GM19468 (cell line): Measurements from ENCODE around the gene TSPAN31.

Experiments used
- ATAC-seq: cut with Tn5 transposase; IDR thresholded peaks from one replicate; pipeline ENCODE4 v1.9.1; 2021; ENCODE audit warnings: mild to moderate bottlenecking, moderate library complexity, moderate number of reproducible peaks; ENCODE audit not compliant: unreplicated experiment; ENCODE audit errors: extremely low read depth

The TSPAN31 gene

DNA sequence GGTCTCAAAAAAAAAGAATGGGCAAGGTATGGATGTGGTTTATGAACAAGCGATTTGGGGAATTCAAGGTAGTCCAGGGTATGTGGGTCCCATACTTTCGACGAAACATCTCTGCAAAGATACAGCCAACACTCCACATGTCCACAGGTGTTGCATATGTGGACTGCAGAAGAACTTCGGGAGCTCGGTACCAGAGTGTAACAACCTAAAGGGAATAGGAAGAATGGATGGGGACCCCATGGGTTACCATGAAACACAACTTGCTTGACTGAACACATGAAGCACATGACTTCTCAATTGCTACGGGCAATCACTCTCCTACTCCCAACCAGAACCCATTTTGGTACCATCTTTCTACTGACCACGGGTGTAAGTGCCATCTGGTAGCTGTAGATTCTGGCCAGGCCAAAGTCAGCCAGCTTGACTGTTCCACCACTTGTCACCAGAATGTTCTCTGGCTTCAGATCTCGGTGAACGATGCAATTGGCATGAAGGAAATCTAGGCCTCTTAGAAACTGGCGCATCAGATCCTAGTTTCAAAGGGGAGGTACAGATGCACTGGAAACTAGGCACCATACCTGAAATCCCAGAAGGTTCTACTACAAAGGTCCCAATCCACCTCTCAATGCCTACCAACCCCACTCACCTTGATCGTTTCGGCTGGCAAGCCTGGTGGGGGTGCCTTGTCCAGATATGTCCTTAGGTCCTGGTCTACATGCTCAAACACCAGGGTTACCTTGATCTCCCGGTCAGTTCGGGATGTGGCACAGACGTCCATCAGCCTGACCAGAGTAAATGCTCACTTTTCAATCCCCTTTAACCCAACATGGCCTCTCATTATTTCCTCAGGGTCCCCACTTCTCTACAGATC lies 6.0 kb downstream of the TSPAN31 start:
- no peak for ATAC-seq

DNA sequence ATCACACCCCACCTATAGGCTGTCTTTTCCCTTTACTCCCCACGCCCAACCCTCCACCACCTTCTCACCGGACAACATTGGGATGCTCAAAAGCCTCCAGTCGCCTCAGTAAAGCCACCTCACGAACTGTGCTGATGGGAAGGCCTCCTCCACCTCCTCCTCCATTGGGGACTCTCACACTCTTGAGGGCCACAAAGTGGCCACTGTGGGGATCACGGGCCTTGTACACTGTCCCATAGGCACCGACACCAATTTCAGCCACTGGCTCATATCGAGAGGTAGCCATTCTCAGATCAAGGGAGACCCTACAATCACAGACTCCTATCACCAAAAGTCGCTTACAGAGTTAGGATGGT lies 6.6 kb downstream of the TSPAN31 start:
- ATAC-seq: no peak

DNA sequence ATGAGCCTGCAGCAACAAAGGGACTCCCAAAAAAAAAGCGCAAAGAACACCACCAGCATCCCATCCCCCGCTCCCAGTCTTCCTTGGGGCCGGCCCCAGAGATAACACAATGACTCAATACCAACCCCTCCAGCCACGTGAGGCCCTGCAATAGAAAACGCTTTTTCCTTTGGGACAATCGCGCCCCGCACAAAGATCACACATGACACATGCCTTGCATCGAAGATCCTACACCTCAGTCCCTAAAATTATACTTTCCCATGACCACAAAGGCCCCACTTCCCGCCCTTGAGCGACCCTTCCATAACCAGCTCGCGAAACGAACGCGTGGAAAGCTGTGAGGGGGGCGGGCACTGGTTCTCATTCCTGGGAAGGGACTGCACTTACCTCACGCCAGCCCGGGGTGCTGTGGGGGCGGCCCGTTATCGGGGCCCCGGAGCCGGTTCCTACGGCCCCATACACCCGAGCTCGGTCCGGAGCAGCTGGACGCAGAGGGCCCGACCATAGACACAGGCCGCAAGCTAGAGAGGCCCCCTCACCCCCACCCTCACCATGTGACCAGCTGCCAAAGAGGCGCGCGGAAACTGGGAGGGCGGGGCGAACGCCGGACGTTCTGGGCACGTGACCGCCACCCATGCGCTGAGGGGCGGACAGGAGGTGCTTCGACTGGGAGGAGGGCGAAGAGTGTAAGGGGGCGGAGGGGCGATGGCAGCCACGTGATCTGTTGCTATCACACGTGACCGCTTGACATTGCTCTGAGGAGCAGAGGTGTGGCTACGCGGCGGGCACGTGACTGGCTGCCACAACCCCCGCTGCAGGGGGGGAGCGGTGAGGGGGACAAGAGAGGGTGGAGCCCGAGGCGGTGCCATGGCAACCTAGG lies 7.2 kb downstream of the TSPAN31 start, which contains the start of gene CDK4:
Gene CDK4 (minus strand): TSS at position 523 of the 880 bp plus-strand sequence. CDS start 593 bp downstream, outside the sequence.
- peak; percentile 61 for ATAC-seq

DNA sequence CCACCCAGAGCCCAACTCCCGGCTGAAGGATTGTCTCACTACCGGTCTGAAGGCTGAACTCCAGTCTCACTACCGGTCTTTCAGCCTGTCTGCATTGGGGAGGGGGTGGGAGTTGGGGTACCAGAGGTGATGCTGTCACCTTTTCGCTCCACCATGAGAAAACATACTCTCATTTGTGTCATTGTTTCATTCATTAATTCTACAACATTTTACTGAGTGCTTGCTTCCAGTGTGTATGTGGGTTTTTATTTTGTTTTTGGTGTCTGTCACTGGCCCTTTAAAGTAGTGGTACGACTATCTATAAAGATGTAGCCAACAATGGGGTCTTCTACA lies 7.8 kb downstream of the TSPAN31 start:
- no peak for ATAC-seq

DNA sequence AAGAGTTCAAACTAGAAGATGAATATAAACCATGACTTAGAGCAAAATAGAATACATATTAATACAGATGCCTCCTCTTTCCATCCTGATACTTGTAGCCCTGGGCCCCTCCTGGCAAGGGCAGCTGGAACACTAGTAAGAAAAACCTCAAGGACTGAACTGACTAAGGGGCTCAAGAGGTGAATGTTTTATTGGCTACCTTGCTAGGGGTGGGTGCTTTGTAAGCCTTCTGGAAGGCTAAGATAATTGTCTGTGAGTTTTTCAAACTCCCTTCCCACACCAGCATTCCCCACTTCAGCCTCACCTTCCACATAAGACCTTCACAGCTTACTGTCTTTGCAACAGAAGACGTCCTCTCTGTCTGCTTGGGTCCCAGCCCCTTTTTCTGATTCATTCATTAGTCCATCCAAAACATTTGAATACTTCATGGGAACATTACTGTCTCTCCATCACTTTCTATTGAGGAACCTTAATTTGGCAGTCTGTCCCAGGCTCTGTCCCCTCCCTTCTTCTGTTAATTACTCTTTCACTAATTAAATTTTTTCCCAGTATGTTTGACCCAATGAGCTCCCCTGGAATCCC lies 9.0 kb downstream of the TSPAN31 start:
- no peak for ATAC-seq

DNA sequence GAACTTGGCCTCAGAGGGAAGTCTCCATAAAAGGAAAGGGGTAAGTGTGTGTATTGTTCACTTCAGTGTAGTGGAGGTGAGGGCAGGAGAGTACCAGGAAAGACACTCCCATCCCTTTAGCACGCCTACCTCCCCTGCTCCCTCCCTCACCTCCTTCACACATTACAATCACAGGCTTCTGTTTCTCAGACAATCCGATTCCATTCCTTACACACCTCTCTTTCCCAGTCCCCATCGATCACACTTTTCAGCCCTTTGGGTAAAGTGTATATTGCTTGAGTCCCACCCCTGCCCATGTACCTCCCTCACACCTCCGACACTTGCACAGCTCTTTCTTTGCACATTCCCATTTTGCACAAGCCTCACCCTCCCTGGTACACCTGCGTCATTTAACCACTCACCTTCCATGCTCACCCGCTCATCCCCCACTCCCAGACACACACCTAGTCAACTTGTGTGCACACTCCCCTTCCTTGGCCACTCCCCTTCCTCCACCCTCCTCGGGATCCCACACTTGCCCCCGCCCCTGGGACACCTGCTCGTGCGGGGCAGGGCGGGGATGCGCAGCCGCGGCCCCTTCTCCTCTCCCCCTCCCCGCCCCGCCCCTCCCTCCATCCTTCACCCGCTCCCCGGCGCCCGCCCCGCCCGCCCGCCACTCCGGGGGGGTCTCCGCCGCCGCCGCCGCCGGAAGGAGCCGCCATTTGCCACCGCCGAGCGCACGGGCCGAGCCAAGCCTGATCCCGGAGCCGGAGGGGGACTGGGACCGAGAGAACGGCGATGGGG lies 9.8 kb downstream of the TSPAN31 start, which contains the start of gene MARCHF9:
Gene MARCHF9 (plus strand): TSS at position 693 of the 783 bp plus-strand sequence. CDS start 426 bp downstream, outside the sequence.
- ATAC-seq: no peak

DNA sequence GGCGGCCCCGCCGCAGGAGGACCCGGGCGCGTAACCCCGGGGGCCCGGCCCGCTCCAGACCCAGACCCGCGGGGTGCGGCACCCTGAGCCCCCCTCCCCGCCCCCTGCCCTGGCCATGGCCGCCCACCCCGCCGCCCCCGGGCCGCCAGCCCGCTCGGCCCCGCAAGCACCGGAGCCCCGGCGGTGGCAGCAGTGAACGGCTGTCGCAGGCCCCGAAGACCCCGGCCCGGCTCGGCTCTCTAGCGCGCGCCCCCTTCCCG lies 10.3 kb downstream of the TSPAN31 start:
- no peak for ATAC-seq

DNA sequence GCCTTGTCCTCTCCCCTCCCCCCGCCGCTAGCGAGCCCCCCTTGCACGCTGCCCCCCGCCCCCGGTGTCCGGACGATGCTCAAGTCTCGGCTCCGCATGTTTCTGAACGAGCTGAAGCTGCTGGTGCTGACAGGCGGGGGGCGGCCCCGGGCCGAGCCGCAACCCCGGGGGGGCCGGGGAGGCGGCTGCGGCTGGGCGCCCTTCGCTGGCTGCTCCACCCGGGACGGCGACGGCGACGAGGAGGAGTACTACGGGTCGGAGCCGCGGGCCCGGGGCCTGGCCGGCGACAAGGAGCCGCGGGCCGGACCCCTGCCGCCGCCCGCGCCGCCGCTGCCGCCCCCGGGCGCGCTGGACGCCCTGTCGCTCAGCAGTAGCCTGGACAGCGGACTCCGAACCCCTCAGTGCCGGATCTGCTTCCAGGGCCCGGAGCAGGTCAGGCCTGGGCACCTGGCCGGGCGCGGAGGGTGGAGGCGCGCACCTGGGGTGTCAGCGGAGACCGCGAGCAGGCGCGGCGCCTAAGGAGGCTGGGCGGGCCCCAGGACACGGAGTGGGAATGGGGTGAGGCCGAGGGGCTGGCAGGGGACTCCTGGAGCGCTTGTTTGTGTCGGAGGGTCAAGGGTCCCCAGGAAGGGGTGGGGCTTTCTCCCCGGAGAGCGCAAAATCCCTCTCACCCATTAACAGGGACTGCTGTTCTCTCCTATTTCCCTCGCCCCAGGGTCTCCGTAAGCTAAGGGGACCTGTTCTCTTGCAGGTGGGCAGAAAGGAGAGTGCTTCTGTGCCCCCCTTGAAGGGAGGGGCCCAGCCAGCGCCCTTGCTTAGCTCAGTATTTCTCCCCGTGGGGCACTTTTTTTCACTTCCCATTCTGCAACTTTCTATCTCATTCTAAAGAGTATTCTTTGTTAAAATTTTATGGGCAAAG lies 10.9 kb downstream of the TSPAN31 start:
- no peak for ATAC-seq

DNA sequence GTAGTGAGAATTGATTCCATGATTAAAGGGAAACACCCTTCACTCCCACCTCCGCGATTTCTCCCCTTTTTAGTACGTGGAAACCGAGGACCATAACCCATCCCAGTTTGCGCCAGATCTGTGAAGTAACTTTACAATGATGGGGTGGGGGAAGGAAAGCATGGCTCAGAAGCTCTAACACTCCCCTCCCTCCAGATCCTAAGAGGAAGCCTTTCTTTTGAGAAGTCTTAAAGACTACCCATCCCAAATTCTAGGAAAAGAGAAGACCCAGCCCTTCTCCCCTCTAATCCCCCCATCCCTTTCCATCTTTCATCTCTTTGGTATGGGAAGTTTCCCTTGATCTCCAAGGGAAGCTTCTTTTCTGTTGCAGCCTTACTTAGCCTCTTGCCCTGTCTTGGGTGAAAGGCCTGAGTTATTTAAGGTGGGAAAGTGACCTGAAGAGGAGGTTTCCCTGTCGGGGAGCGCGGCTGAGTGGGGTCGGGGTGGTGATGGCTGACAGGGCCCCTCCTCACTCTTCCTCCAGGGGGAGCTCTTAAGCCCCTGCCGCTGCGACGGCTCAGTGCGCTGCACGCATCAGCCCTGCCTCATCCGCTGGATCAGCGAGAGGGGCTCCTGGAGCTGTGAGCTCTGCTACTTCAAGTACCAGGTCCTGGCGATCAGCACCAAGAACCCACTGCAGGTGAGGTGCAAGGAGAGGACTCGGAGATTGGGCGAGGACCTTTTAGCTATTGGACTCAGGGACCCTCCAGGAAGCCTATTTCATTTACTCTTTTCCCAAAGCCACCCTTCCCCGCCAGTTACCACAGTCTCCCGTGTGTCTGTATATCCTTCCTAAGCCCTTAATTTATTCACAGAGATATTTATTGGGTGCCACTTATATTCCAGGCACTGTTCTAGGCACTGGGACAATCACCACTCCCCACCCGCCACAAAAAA lies 11.8 kb downstream of the TSPAN31 start:
- ATAC-seq: no peak

DNA sequence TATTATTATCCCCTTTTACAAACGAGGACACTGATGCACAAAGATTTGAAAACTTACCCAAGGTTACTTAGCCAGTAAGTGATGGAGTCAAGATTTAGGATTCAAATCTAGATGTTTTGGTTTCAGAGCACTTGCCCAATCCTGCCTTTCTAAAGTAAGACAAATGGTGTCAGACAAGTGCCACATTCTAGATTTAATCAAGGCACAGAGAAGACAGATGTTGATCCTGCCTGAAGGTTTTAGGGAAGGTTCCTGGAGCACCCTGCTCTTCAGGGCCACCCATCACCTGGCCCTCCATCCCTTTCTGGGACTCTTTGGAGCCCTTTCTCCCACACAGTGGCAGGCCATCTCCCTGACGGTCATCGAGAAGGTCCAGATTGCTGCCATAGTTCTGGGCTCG lies 12.9 kb downstream of the TSPAN31 start:
- no peak for ATAC-seq

DNA sequence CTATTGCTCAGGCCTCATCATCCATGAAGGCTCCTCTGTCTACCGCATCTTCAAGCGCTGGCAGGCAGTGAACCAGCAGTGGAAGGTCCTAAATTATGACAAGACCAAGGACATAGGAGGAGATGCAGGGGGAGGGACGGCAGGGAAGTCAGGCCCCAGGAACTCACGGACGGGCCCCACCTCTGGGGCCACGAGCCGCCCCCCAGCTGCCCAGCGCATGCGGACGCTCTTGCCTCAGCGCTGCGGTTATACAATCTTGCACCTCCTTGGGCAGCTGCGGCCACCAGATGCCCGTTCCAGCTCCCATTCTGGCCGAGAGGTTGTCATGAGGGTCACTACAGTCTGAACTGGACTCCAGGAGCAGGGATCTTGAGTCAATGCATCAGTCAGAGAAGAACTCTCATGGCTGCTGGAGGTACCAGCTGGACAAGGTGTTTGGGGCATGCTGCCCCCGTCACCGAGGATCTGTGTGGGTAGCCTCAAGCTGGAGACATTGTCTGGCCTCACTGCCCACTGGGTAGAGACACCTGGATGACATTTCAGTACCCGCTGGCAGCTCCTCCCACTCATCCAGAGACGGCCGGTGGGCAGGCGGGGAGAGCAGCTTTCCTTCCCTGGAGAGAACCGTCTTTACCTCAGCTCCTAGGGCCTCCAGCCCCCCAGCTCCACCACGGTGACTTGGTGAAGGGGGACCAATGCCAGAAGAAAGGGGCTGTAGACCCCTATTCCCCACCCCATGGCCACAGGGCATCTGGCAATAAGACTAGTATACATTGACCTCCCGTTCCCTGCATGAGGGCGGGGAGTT lies 13.9 kb downstream of the TSPAN31 start:
- ATAC-seq: no peak

DNA sequence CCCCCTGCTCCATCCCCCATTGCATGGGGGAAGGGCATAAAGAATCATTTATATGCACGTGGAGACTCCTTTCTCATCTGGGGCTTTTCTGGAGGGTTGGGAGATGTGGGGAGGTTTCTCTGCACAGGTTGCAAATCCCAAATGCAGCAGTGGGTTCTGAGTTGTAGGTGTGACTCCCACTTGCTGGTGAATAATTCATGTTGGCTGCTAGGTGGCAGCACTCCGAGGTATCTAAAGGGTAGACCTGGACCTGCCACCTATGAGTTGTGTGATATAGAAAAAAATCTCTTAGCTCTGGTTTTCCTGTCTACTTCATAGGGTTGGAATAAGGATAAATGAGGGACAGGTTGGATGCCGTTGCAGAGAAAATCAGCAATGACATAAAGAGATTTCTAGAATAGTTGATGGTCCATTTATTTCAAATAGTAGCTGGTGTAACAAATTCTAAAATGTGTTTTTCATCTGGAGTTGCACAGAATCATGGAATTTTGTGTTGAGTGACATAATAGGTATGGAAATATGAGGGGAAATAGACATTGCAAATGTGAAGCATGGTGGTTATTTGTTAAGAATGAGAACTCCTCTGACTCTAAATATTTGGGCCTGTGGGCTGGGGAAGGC lies 14.6 kb downstream of the TSPAN31 start:
- no peak for ATAC-seq

DNA sequence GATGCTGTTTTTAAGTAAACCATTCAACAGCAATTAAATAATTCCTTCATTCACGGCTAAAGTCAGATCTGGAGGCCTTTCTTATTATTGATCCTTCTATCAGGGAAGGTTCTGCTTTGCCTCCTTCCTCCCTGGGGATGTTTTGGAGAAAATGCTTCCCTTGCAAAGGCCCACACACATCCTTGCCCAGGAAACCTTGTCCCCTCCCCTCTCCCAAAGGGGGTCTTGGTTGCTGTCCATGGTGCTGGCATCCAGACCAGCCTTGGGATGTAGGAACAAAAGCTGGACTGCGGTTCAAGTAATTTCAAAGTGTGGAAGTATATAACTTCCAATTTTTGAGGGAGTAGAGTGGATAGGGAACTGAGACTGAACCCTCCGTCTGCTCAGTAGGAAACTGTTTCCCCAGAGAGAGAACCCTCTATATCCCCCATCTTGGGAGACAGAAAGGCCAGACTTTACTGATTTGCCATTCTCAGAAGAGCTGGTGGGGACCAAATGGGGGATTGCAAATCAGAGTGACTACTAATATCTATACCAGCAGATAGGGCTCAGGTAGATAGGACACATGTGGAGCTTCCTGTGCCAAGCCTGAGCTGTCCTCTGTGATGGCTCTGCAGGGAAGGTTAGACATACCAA lies 15.6 kb downstream of the TSPAN31 start:
- no peak for ATAC-seq

DNA sequence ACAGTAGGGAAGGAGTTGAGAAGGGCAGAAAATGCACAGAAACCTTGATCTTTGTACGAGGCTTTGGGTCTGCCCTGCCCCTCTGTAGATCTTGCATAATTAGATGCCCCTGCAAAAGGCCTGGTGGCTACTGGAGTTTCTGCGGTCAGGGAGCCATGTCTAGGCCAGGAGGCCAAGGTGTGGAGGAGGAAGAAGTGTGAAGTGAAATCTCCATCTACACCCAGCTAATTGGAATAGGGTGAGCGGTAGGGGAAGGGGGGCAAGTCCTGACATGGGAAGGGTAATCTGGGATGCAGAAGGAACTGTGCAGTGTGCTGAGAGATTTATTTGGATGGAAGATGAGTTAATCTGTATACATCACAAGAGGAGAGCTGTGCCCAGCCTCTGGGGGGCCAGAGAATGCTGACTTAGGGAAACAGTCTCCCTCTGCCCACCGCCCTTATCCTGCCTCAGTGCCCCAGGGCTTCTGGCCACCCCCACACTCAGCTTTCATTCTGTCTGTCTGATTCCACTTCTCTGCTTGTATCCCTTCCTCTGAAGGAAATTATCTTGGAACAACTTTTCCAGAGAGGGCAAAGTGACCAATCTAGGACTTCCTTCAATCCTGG lies 16.7 kb downstream of the TSPAN31 start:
- no peak for ATAC-seq

DNA sequence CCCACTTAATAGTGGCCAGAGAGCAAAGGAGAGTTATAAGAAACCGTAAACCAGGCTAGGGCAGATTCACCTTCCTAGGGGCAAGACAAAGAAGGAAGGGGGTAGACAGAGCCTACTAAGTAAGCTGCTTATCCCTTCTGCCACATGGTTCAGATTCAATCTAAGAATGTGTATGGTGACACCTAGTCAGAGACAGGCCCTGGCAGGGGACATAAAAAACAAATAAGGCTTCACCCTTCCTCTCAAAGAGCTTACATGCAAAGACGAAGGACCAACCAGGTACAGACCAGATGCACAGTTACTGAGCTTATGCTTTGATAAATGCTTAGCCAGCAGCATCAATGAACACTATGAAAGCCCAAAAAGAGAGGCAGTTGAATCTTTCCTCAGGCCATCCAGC lies 17.6 kb downstream of the TSPAN31 start:
- ATAC-seq: no peak
